ENCODE data around the gene PRKAG2.

GRCh38 chr7:151761231-151761630 lies 115.7 kb downstream of the PRKAG2 start:
- TF ChIP-seq CTCF (IDR thresholded peaks at IDR 0.05), result no peak
- TF ChIP-seq ZFX (IDR thresholded peaks at IDR 0.05; ENCODE audit: borderline replicate concordance), result no peak
